OCI-LY7 (cell line): ENCODE data around the gene RRAGC. TPM values are rescaled to one million over a fixed set of nuclear protein-coding genes. Genes with fewer than 3 reads are reported as not detected.

ENCODE experiments used
- BruUV-seq: library from RNA; stranded (reverse); fragments of 400-500 nt; replicated peaks from 2 replicates; lab custom pipeline; 2021; lab: Mats Ljungman, UMichigan
- CTCF ChIA-PET: fragments of 300-600 bp; sonication (Branson Sonifier 250); formaldehyde crosslinking; loops from one replicate; lab custom pipeline; 2022; ENCODE audit warnings: antibody characterized with exemption; ENCODE audit not compliant: unreplicated experiment; lab: Charles Lee
- POLR2A ChIA-PET: fragments of 300-600 bp; sonication (Branson Sonifier 250); formaldehyde crosslinking; loops from one replicate; lab custom pipeline; 2022; ENCODE audit warnings: antibody characterized with exemption; lab: Charles Lee
- DNase-seq: peaks from one replicate; pipeline ENCODE4 v3.0.0-alpha.2; 2015; ENCODE audit warnings: low spot score
- H2AFZ ChIP-seq: fragments of 200-600 bp; sonication (generic), shearing (Covaris generic); 2 replicates; pipeline ENCODE4 v1.6.1; 2014; ENCODE audit warnings: mild to moderate bottlenecking, antibody characterized with exemption, low read length, moderate library complexity
- H3K27ac ChIP-seq: fragments of 200-600 bp; sonication (generic); 2 replicates; pipeline ENCODE4 v1.5.1; 2014; ENCODE audit warnings: mixed run types, low read depth, mild to moderate bottlenecking, moderate library complexity, low read length, inconsistent platforms; ENCODE audit not compliant: poor library complexity, severe bottlenecking
- H3K36me3 ChIP-seq: fragments of 200-600 bp; sonication (generic); 2 replicates; pipeline ENCODE4 v1.6.1; 2014; ENCODE audit warnings: mild to moderate bottlenecking, antibody characterized with exemption, low read length, moderate library complexity, mixed read lengths; ENCODE audit not compliant: insufficient read depth
- H3K4me1 ChIP-seq: fragments of 200-600 bp; sonication (generic); 2 replicates; pipeline ENCODE4 v1.5.1; 2014; ENCODE audit warnings: mild to moderate bottlenecking, low read length; ENCODE audit not compliant: insufficient read depth, poor library complexity, severe bottlenecking
- H3K4me2 ChIP-seq: fragments of 200-600 bp; sonication (generic); 2 replicates; pipeline ENCODE4 v1.6.1; 2014; ENCODE audit warnings: mild to moderate bottlenecking, low read length
- H3K4me3 ChIP-seq: fragments of 200-600 bp; sonication (generic); 2 replicates; pipeline ENCODE4 v1.5.1; 2014; ENCODE audit warnings: mild to moderate bottlenecking, low read depth, low read length; ENCODE audit not compliant: poor library complexity, severe bottlenecking
- H3K79me2 ChIP-seq: fragments of 200-600 bp; sonication (generic); 2 replicates; pipeline ENCODE4 v1.6.1; 2016; ENCODE audit warnings: low read depth, mild to moderate bottlenecking, low read length, moderate library complexity, mixed read lengths; ENCODE audit not compliant: insufficient read depth
- H3K9me2 ChIP-seq: fragments of 200-600 bp; sonication (generic); 2 replicates; pipeline ENCODE4 v1.6.1; 2016; ENCODE audit warnings: mild to moderate bottlenecking, low read length, mixed read lengths; ENCODE audit not compliant: insufficient read depth
- H3K9me3 ChIP-seq: fragments of 200-600 bp; sonication (generic); 2 replicates; pipeline ENCODE4 v1.6.1; 2014; ENCODE audit warnings: mild to moderate bottlenecking, mixed run types, low read length, mixed read lengths
- H4K20me1 ChIP-seq: fragments of 200-600 bp; sonication (generic); 2 replicates; pipeline ENCODE4 v1.6.1; 2014; ENCODE audit warnings: mild to moderate bottlenecking, antibody characterized with exemption, low read length, moderate library complexity, mixed read lengths; ENCODE audit not compliant: insufficient read depth
- EZH2phosphoT487 ChIP-seq: fragments of 200-600 bp; sonication (generic); IDR thresholded peaks from 2 replicates; pipeline ENCODE4 v1.6.1; 2018; ENCODE audit warnings: low read depth, borderline replicate concordance, mild to moderate bottlenecking, mixed run types, antibody characterized with exemption, low read length, moderate library complexity, mixed read lengths
- intact Hi-C: fragments of 100-400 bp; cut with micrococcal nuclease; formaldehyde crosslinking; loops from one replicate; pipeline ENCODE4 v1.10.0; 2022; ENCODE audit not compliant: unreplicated experiment
- small RNA-seq: library from RNA; depleted of rRNA; stranded (forward); fragments of <200 nt; gene quantifications from one replicate; pipeline ENCODE3, GENCODE V24; 2014
- total RNA-seq, 2 experiments: library from RNA; depleted of rRNA in 1 of 2; stranded (reverse); fragments of >200 nt in 1 of 2; shearing (Covaris generic) in 1 of 2; gene quantifications; 2 replicates each; pipeline ENCODE4 v1.2.3, GENCODE V29; 2014 to 2022
- TF ChIP-seq, protein P1 (sequence below): fragments of 200-600 bp; sonication (generic); conservative IDR thresholded peaks from 2 replicates; pipeline ENCODE4 v1.5.1; 2014; ENCODE audit warnings: mild to moderate bottlenecking, antibody characterized with exemption, low read length, moderate library complexity, mixed read lengths

RRAGC gene
- total RNA-seq, 2 experiments from 2014 or later = 4.8 to 19.6 TPM

DNA sequence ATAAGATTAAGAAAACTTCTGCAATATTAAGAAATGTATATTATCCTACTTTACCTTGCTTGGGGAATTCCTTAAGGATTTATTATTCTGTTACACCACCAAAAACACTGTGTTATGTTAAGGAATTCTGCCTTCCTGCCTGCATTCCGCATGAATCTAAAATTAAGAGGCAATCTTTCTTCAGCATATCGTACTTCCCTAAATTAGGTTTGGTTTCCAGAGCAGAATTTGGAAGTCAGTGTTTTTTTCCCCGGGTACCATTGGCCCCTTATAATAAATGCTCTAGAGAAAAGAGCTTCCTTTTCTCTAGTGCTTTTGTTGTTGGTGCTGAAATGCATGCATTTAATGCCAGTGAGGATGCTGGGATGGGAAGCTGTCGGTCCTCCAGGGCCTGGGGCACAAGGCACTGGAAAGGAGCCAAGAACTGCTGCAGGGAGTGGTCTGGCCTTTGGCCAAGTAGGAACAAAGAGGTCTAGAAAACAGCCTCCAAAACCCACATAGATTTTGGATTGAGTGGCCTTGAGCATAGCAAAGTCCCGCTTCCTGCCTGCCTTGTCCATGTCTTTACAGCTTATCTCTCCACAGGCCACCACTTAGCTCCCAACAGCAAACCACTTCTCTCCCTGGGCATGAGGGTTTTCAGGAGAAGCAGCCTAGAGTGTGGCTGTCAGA is 69.9 kb downstream of the RRAGC start:
- intact Hi-C loops = no loop called here
- Histone ChIP-seq H3K4me3 (no peak overlapping the region), H3K4me1 (no peaks in the 10 kb centered on the region), H4K20me1 (no peaks in the 10 kb centered on the region), H3K36me3 (no peaks in the 10 kb centered on the region), H2AFZ (no peak overlapping the region), H3K9me2 (no peaks in the 10 kb centered on the region), H3K4me2 (no peak overlapping the region), H3K9me3 (0 out of 2 replicates have a peak, but pooled peaks cover 7% of the 10 kb centered on the region), H3K27ac (no peak overlapping the region), H3K79me2 (no peaks in the 10 kb centered on the region)
- BruUV-seq = no TSS peak
- no peak for DNase-seq
- POLR2A ChIA-PET = no interaction called here
- CTCF ChIA-PET = no interaction called here
- TF ChIP-seq EZH2phosphoT487 = no peak
- TF ChIP-seq, protein P1, sequence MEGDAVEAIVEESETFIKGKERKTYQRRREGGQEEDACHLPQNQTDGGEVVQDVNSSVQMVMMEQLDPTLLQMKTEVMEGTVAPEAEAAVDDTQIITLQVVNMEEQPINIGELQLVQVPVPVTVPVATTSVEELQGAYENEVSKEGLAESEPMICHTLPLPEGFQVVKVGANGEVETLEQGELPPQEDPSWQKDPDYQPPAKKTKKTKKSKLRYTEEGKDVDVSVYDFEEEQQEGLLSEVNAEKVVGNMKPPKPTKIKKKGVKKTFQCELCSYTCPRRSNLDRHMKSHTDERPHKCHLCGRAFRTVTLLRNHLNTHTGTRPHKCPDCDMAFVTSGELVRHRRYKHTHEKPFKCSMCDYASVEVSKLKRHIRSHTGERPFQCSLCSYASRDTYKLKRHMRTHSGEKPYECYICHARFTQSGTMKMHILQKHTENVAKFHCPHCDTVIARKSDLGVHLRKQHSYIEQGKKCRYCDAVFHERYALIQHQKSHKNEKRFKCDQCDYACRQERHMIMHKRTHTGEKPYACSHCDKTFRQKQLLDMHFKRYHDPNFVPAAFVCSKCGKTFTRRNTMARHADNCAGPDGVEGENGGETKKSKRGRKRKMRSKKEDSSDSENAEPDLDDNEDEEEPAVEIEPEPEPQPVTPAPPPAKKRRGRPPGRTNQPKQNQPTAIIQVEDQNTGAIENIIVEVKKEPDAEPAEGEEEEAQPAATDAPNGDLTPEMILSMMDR = no peak

DNA sequence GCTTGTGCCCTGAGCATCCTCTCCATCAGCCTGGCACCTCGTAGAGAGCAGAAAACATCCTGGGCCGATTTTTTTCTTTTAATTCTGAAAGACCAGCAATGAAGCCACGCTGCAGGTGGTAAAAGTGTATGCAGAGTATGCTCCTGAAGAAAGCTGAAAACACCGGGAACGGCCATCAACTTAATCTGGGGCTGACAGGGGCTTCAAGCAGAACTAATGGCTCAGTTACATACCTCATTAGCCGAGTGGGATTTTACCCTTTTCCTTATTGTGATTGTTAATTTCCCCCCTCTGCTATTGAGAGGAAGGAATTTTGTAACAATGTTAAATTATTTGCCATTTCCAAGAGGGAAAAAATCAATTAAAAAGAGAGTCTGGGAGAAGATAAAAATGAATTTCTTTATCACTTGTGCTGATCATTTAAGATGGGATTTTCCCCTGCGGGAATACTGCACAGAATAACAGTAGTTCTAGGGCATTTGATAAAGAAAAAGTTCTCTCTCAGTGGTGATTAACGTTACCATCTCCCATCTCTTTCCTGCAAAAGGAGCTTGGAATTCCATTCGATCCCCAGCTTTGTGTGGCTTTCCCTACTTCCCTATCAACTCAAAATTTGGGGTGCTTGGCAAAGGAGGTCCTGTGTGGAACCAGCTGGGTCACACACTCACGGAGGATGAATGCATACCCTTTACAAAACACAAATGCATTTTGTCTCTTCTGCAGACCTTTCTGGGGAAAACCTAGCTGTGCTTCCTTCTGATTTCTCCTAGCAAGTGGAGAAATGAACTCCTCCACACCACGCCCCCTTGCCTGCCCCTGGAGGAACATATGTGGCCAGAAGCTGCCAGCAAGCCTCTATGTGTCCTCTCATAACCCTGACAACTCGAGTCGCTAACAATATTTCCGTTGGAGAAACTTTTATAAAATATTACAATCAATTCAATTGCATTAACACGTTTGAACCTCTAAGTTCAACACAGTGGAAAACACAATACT is 70.9 kb downstream of the RRAGC start:
- no peaks in the 10 kb centered on the region for H3K4me1 ChIP-seq
- H2AFZ ChIP-seq = no peak overlapping the region
- intact Hi-C loops = no loop called here
- no TSS peak for BruUV-seq
- 0 out of 2 replicates have a peak, but pooled peaks cover 7% of the 10 kb centered on the region for H3K9me3 ChIP-seq
- H3K9me2 ChIP-seq = no peaks in the 10 kb centered on the region
- H3K36me3 ChIP-seq = no peaks in the 10 kb centered on the region
- CTCF ChIA-PET = no interaction called here
- DNase-seq = no peak
- TF ChIP-seq, protein P1 = no peak
- no peak for TF ChIP-seq EZH2phosphoT487
- no peak overlapping the region for H3K27ac ChIP-seq
- H4K20me1 ChIP-seq = no peaks in the 10 kb centered on the region
- H3K4me2 ChIP-seq = no peak overlapping the region
- no peak overlapping the region for H3K4me3 ChIP-seq
- POLR2A ChIA-PET = no interaction called here
- no peaks in the 10 kb centered on the region for H3K79me2 ChIP-seq

Small RNAs within 50 kb of the gene (small RNA-seq; reads per million reads assigned to genes)
- gene GJA9-MYCBP = not detected

Other genes with a start within 250 kb of the RRAGC start
- gene MYCBP, start 13.6 kb upstream of the RRAGC start, total RNA-seq (2014; rRNA removed; shearing (Covaris generic)) = 21.5 and 25.2 TPM in 2 replicates
- 38.6 and 47.6 TPM in 2 replicates for gene MYCBP, start 13.6 kb upstream of the RRAGC start, total RNA-seq (2022)
- not detected in 2 replicates for gene GJA9, start 21.8 kb upstream of the RRAGC start, total RNA-seq (2014; rRNA removed; shearing (Covaris generic))
- not detected in 2 replicates for gene GJA9, start 21.8 kb upstream of the RRAGC start, total RNA-seq (2022)
- not detected in 2 replicates for gene RHBDL2, start 82.1 kb upstream of the RRAGC start, total RNA-seq (2014; rRNA removed; shearing (Covaris generic))
- gene RHBDL2, start 82.1 kb upstream of the RRAGC start, total RNA-seq (2022) = not detected in 2 replicates
- gene AKIRIN1, start 131.5 kb upstream of the RRAGC start, total RNA-seq (2014; rRNA removed; shearing (Covaris generic)) = 35.0 and 40.0 TPM in 2 replicates
- gene AKIRIN1, start 131.5 kb upstream of the RRAGC start, total RNA-seq (2022) = 47.0 and 50.4 TPM in 2 replicates
- gene NDUFS5, start 166.6 kb upstream of the RRAGC start, total RNA-seq (2014; rRNA removed; shearing (Covaris generic)) = 255 and 373 TPM in 2 replicates
- 135 and 161 TPM in 2 replicates for gene NDUFS5, start 166.6 kb upstream of the RRAGC start, total RNA-seq (2022)